Neural cell (in vitro differentiated cells): ENCODE results near the gene ACAA2. TPM values are rescaled to one million over a fixed set of nuclear protein-coding genes. Genes with fewer than 3 reads are reported as not detected.

Experiments used
- H2AFZ ChIP-seq: fragments of 200-600, 300-800 bp; sonication (generic), shearing (Covaris generic); 2 replicates; pipeline ENCODE4 v1.6.0; 2014; ENCODE audit warnings: low read depth, mild to moderate bottlenecking, antibody characterized with exemption, low read length, moderate library complexity
- H3F3A ChIP-seq: fragments of 200-600 bp; shearing (Covaris generic); 2 replicates; pipeline ENCODE4 v1.6.1; 2016; ENCODE audit warnings: mild to moderate bottlenecking, moderate library complexity, mixed read lengths, antibody characterized with exemption, low read length; ENCODE audit not compliant: insufficient read depth, poor library complexity, severe bottlenecking
- H3K27ac ChIP-seq: fragments of 200-600, 300-800 bp; sonication (generic), shearing (Covaris generic); 2 replicates; pipeline ENCODE4 v1.5.1; 2014; ENCODE audit warnings: mild to moderate bottlenecking, low read length, moderate library complexity
- H3K27me3 ChIP-seq: fragments of 300-800, 200-600 bp; sonication (generic), shearing (Covaris generic); 2 replicates; pipeline ENCODE4 v1.6.0; 2014; ENCODE audit warnings: mild to moderate bottlenecking, low read depth, low read length, moderate library complexity; ENCODE audit not compliant: insufficient read depth
- H3K36me3 ChIP-seq: fragments of 300-800, 200-600 bp; sonication (generic), shearing (Covaris generic); 2 replicates; pipeline ENCODE4 v1.5.1; 2014; ENCODE audit warnings: mild to moderate bottlenecking, antibody characterized with exemption, low read length, moderate library complexity; ENCODE audit not compliant: insufficient read depth
- H3K4me2 ChIP-seq: fragments of 300-800, 200-600 bp; sonication (generic), shearing (Covaris generic); 2 replicates; pipeline ENCODE4 v1.6.0; 2014; ENCODE audit warnings: mild to moderate bottlenecking, low read length
- H3K4me3 ChIP-seq: fragments of 300-800, 200-600 bp; sonication (generic), shearing (Covaris generic); 2 replicates; pipeline ENCODE4 v1.5.1; 2014; ENCODE audit warnings: mild to moderate bottlenecking, low read length, moderate library complexity
- H3K79me2 ChIP-seq: fragments of 200-600 bp; shearing (Covaris generic); replicated peaks from 2 replicates; pipeline ENCODE4 v1.6.0; 2014; ENCODE audit warnings: mild to moderate bottlenecking, low read length, moderate library complexity; ENCODE audit not compliant: insufficient read depth
- H3K9ac ChIP-seq: fragments of 300-800, 200-600 bp; sonication (generic), shearing (Covaris generic); 2 replicates; pipeline ENCODE4 v1.6.1; 2016; ENCODE audit warnings: mild to moderate bottlenecking, low read length, mixed read lengths
- H3K9me2 ChIP-seq: fragments of 200-600 bp; shearing (Covaris generic); 2 replicates; pipeline ENCODE4 v1.6.1; 2016; ENCODE audit warnings: mild to moderate bottlenecking, low read length, mixed read lengths; ENCODE audit not compliant: insufficient read depth
- H3K9me3 ChIP-seq: fragments of 200-600, 300-800 bp; sonication (generic), shearing (Covaris generic); 2 replicates; pipeline ENCODE4 v1.6.1; 2016; ENCODE audit warnings: mild to moderate bottlenecking, mixed run types, low read length, moderate library complexity, mixed read lengths
- H4K20me1 ChIP-seq: fragments of 200-600 bp; shearing (Covaris generic); 2 replicates; pipeline ENCODE4 v1.6.1; 2016; ENCODE audit warnings: mild to moderate bottlenecking, mixed run types; ENCODE audit not compliant: insufficient read depth
- EP300 ChIP-seq: fragments of 450-650 bp; conservative IDR thresholded peaks from 2 replicates; pipeline ENCODE4 v1.6.1; 2014; ENCODE audit warnings: antibody characterized with exemption, mild to moderate bottlenecking, moderate library complexity; ENCODE audit not compliant: poor library complexity, severe bottlenecking
- EZH2 ChIP-seq: fragments of 200-600, 300-800 bp; shearing (Covaris generic), sonication (generic); IDR thresholded peaks from 2 replicates; pipeline ENCODE4 v1.6.1; 2014; ENCODE audit warnings: antibody characterized with exemption, low read length, borderline replicate concordance, mild to moderate bottlenecking; ENCODE audit not compliant: insufficient read depth, poor library complexity, severe bottlenecking
- MXI1 ChIP-seq: fragments of 450-650 bp; conservative IDR thresholded peaks from 2 replicates; pipeline ENCODE4 v1.6.1; 2014; ENCODE audit warnings: antibody characterized with exemption, mild to moderate bottlenecking; ENCODE audit not compliant: poor library complexity, severe bottlenecking
- POLR2AphosphoS5 ChIP-seq: IDR thresholded peaks from 2 replicates; pipeline ENCODE4 v1.6.1; 2012
- RAD21 ChIP-seq: fragments of 450-650 bp; conservative IDR thresholded peaks from 2 replicates; pipeline ENCODE4 v1.6.1; 2014; ENCODE audit warnings: antibody characterized with exemption, mild to moderate bottlenecking, moderate library complexity
- SMC3 ChIP-seq: fragments of 450-650 bp; conservative IDR thresholded peaks from 2 replicates; pipeline ENCODE4 v1.6.1; 2014; ENCODE audit warnings: antibody characterized with exemption, mild to moderate bottlenecking, moderate library complexity; ENCODE audit not compliant: poor library complexity
- TAF1 ChIP-seq: IDR thresholded peaks from 2 replicates; pipeline ENCODE4 v1.6.1; 2012; ENCODE audit warnings: low read depth
- polyA plus RNA-seq: library from polyadenylated mRNA; depleted of rRNA; stranded (reverse); fragments of >200 nt; gene quantifications from 2 replicates; pipeline ENCODE4 v1.2.3, GENCODE V29; 2014
- TF ChIP-seq, protein P1 (sequence below): IDR thresholded peaks from 2 replicates; pipeline ENCODE4 v1.6.1; 2012; ENCODE audit warnings: borderline replicate concordance
- TF ChIP-seq, protein P2 (sequence below): fragments of 450-650 bp; IDR thresholded peaks from 2 replicates; pipeline ENCODE4 v1.5.1; 2014; ENCODE audit warnings: antibody characterized with exemption, mild to moderate bottlenecking, moderate library complexity; ENCODE audit not compliant: poor library complexity, severe bottlenecking

ACAA2 gene
- polyA plus RNA-seq, 1 donor from 2014 or later, result 6.3 TPM

DNA sequence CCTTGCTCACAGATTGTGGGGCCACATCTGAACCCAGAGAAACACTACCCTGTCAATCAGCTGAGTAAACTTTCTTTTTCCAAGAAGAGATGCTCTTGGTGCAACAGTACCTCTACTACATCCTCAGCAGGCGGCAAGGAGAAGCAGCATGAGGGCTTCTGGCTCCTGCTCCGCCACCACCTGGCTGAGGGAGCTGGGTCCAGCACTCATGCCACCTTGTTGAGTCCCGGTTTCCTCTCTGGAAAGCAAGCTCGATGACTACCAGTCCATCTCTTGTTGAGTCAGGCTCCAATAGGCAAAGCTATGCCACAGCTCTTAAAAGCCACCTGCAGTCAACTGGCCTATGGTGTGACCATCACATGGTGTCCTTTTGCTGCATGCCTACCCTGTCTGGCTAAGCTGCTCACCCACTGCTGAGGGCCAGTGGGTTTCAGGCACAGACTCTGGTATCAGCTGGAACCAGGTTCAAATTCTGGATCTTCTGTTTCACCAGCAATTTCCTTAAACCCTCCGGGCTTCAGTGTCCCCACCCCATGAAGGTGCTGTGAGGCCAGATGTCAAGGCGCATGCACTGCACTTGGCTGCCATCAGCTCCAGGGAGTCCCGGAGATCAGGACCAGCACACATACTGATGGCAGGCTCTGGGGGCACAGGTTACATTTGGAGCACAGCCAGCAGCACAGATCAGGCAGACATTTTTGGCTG, 42.5 kb upstream of the ACAA2 start:
- no peaks in the 10 kb centered on the region for H3K9me3 ChIP-seq
- H4K20me1 ChIP-seq, result no peaks in the 10 kb centered on the region
- H2AFZ ChIP-seq, result no peak overlapping the region
- H3K27me3 ChIP-seq, result no peaks in the 10 kb centered on the region
- H3K9me2 ChIP-seq, result no peaks in the 10 kb centered on the region
- H3K27ac ChIP-seq, result no peak overlapping the region
- H3K4me2 ChIP-seq, result no peak overlapping the region
- no peaks in the 10 kb centered on the region for H3F3A ChIP-seq
- no peak overlapping the region for H3K4me3 ChIP-seq
- no peak for TF ChIP-seq POLR2AphosphoS5
- TF ChIP-seq, protein P1, sequence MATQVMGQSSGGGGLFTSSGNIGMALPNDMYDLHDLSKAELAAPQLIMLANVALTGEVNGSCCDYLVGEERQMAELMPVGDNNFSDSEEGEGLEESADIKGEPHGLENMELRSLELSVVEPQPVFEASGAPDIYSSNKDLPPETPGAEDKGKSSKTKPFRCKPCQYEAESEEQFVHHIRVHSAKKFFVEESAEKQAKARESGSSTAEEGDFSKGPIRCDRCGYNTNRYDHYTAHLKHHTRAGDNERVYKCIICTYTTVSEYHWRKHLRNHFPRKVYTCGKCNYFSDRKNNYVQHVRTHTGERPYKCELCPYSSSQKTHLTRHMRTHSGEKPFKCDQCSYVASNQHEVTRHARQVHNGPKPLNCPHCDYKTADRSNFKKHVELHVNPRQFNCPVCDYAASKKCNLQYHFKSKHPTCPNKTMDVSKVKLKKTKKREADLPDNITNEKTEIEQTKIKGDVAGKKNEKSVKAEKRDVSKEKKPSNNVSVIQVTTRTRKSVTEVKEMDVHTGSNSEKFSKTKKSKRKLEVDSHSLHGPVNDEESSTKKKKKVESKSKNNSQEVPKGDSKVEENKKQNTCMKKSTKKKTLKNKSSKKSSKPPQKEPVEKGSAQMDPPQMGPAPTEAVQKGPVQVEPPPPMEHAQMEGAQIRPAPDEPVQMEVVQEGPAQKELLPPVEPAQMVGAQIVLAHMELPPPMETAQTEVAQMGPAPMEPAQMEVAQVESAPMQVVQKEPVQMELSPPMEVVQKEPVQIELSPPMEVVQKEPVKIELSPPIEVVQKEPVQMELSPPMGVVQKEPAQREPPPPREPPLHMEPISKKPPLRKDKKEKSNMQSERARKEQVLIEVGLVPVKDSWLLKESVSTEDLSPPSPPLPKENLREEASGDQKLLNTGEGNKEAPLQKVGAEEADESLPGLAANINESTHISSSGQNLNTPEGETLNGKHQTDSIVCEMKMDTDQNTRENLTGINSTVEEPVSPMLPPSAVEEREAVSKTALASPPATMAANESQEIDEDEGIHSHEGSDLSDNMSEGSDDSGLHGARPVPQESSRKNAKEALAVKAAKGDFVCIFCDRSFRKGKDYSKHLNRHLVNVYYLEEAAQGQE, result no peak
- TF ChIP-seq SMC3, result no peak
- no peak for TF ChIP-seq RAD21
- no peak for TF ChIP-seq EP300
- no peaks in the 10 kb centered on the region for H3K36me3 ChIP-seq
- no peaks in the 10 kb centered on the region for H3K79me2 ChIP-seq
- H3K9ac ChIP-seq, result no peak overlapping the region

DNA sequence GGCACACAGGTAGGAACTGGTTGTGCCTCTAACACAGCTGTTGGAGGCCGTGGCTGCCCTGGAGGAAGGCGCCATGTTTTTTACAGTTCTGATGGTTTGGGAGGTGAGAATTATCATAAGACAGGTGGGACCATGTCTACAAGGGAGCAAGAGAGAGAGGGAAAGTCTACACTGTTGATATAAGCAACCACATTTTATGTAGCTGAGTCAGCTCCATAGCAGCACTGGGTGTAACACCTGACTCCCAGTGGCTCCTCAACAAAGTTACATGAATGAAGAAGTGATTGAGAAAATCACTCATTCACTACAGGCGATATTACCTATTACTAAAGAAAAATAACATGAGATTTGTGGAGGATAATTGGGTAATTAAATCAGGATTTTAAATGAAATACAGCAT, 41.3 kb upstream of the ACAA2 start:
- no peaks in the 10 kb centered on the region for H4K20me1 ChIP-seq
- no peak overlapping the region for H3K4me2 ChIP-seq
- H3K9ac ChIP-seq, result no peak overlapping the region
- no peaks in the 10 kb centered on the region for H3F3A ChIP-seq
- H2AFZ ChIP-seq, result no peak overlapping the region
- no peaks in the 10 kb centered on the region for H3K27me3 ChIP-seq
- TF ChIP-seq POLR2AphosphoS5 (no peak), MXI1 (no peak), EP300 (no peak), EZH2 (no peak), TAF1 (no peak), SMC3 (no peak), RAD21 (no peak)
- TF ChIP-seq, protein P2, sequence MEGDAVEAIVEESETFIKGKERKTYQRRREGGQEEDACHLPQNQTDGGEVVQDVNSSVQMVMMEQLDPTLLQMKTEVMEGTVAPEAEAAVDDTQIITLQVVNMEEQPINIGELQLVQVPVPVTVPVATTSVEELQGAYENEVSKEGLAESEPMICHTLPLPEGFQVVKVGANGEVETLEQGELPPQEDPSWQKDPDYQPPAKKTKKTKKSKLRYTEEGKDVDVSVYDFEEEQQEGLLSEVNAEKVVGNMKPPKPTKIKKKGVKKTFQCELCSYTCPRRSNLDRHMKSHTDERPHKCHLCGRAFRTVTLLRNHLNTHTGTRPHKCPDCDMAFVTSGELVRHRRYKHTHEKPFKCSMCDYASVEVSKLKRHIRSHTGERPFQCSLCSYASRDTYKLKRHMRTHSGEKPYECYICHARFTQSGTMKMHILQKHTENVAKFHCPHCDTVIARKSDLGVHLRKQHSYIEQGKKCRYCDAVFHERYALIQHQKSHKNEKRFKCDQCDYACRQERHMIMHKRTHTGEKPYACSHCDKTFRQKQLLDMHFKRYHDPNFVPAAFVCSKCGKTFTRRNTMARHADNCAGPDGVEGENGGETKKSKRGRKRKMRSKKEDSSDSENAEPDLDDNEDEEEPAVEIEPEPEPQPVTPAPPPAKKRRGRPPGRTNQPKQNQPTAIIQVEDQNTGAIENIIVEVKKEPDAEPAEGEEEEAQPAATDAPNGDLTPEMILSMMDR, result no peak
- TF ChIP-seq, protein P1, result no peak
- no peaks in the 10 kb centered on the region for H3K79me2 ChIP-seq
- H3K9me2 ChIP-seq, result no peaks in the 10 kb centered on the region
- no peaks in the 10 kb centered on the region for H3K9me3 ChIP-seq
- no peak overlapping the region for H3K4me3 ChIP-seq
- no peaks in the 10 kb centered on the region for H3K36me3 ChIP-seq
- no peak overlapping the region for H3K27ac ChIP-seq
